Naive thymus-derived CD8-positive, alpha-beta T cell (primary cell): ENCODE measurements around the gene NUDT14. TPM values are rescaled to one million over a fixed set of nuclear protein-coding genes. Genes with fewer than 3 reads are reported as not detected.

Experiments
- ATAC-seq, 2 donors: fragments of 150-1000 bp; cut with Tn5 transposase in 1 of 2; sonication (Bioruptor Pico), chemical (Tn5 transposase) in 1 of 2; 1 replicate in 1 of 2; 2 replicates in 1 of 2; pipeline ENCODE4 v1.10.0; 2021; ENCODE audit warnings: mild to moderate bottlenecking in 2 of 2, moderate library complexity in 2 of 2
- POLR2A ChIA-PET: fragments of 350-600 bp; sonication (Branson Sonifier 250); formaldehyde crosslinking; loops from one replicate; lab custom pipeline; 2021; ENCODE audit warnings: antibody characterized with exemption; lab: Charles Lee
- DNase-seq, 10 donors: peaks; one replicate each; pipeline versions ENCODE4 v3.0.0 to v3.0.0-alpha.2; 2020 to 2022
- H3K27ac Mint-ChIP-seq, 10 donors: one replicate each; pipeline ENCODE4 v1.8.0; 2020 to 2022; ENCODE audit warnings: mild to moderate bottlenecking in 10 of 10, mixed read lengths in 10 of 10, moderate library complexity in 4 of 10, inconsistent platforms in 1 of 10
- H3K27me3 Mint-ChIP-seq, 5 donors: one replicate each; pipeline ENCODE4 v1.8.0; 2021 to 2022; ENCODE audit warnings: mixed read lengths in 5 of 5
- H3K36me3 Mint-ChIP-seq, 3 donors: one replicate each; pipeline ENCODE4 v1.8.0; 2020 to 2022; ENCODE audit warnings: mixed read lengths in 3 of 3, mild to moderate bottlenecking in 2 of 3, inconsistent platforms in 1 of 3
- H3K4me1 Mint-ChIP-seq, 4 donors: one replicate each; pipeline ENCODE4 v1.8.0; 2021 to 2022; ENCODE audit warnings: mixed read lengths in 4 of 4
- H3K4me3 Mint-ChIP-seq, 10 donors: one replicate each; pipeline ENCODE4 v1.8.0; 2020 to 2022; ENCODE audit warnings: mild to moderate bottlenecking in 10 of 10, mixed read lengths in 10 of 10, moderate library complexity in 6 of 10, inconsistent platforms in 1 of 10
- H3K9me3 Mint-ChIP-seq, 9 donors: one replicate each; pipeline ENCODE4 v1.8.0; 2020 to 2022; ENCODE audit warnings: mixed read lengths in 9 of 9, mild to moderate bottlenecking in 3 of 9, inconsistent platforms in 1 of 9, moderate library complexity in 1 of 9
- polyA plus RNA-seq, 3 donors: library from polyadenylated mRNA; unstranded; fragments of 300-500 nt; fragmentation: Illumina TruSeq; gene quantifications; one replicate each; pipeline ENCODE4 v1.2.3, GENCODE V29; 2021
- total RNA-seq, 8 experiments: library from RNA in 2 of 8; stranded (reverse) in 2 of 8; gene quantifications; one replicate each; pipeline ENCODE4 v1.2.3 and lab custom pipeline; 2021 to 2026

NUDT14 gene
- total and polyA plus RNA-seq, 5 experiments from 2014 or later = 9.5 to 18.8 (median 10.8) TPM

DNA sequence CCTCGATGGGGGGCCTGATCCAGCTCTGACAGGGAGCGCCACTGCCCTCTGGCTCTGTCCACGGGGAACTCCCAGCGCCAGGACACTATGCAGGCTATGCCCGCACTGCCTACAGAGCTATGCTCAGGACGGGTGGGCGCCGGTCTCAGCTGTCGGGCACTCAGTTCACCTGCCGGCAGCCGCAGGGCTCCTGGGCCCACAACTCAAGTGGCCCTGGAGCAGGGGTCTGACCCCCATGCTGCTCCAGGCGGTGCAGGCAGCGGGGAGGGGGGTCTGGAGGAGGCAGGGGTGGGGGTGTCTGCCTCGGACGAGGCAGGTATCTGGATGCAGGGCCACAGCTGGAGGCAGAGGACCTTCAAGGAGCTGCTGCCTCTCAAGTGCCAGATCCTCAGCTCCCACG, 28.5 kb upstream of the NUDT14 start:
- H3K4me1 Mint-ChIP-seq = peaks cover 0 to 7% (median under 1%) of the 10 kb centered on the region in 4 donors
- no peak overlapping the region for H3K27ac Mint-ChIP-seq
- no peaks in the 10 kb centered on the region for H3K9me3 Mint-ChIP-seq
- DNase-seq (no peak), ATAC-seq (no peak)
- peaks cover 0 to 16% (median 2%) of the 10 kb centered on the region in 3 donors for H3K36me3 Mint-ChIP-seq
- H3K27me3 Mint-ChIP-seq = no peaks in the 10 kb centered on the region
- H3K4me3 Mint-ChIP-seq = no peak overlapping the region
- POLR2A ChIA-PET = no interaction called here

DNA sequence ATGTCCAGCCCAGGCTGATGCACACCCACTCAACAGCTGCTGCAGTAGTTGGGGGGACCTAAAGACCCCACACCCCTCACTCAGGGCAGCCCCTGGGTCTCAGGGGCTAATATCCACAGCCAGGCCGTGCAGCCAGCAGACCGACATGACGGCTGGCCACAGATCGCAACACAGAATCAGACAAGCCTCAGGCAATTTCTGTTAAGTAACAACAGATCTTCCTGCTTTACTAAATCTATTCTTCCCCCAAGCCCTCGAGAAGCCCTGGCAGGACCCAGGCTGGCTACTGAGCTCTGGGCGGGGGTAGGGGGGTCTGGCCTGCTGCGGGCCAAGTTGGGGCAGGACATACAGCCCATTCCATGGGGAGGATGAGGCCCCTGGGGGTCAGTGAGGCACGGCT, 28.0 kb upstream of the NUDT14 start:
- peaks cover 0 to 16% (median 2%) of the 10 kb centered on the region in 3 donors for H3K36me3 Mint-ChIP-seq
- no peaks in the 10 kb centered on the region for H3K9me3 Mint-ChIP-seq
- no peak overlapping the region for H3K4me3 Mint-ChIP-seq
- DNase-seq (no peak), ATAC-seq (no peak)
- no peaks in the 10 kb centered on the region for H3K27me3 Mint-ChIP-seq
- H3K4me1 Mint-ChIP-seq = peaks cover 0 to 12% (median 2%) of the 10 kb centered on the region in 4 donors
- H3K27ac Mint-ChIP-seq = no peak overlapping the region
- POLR2A ChIA-PET = no interaction called here

DNA sequence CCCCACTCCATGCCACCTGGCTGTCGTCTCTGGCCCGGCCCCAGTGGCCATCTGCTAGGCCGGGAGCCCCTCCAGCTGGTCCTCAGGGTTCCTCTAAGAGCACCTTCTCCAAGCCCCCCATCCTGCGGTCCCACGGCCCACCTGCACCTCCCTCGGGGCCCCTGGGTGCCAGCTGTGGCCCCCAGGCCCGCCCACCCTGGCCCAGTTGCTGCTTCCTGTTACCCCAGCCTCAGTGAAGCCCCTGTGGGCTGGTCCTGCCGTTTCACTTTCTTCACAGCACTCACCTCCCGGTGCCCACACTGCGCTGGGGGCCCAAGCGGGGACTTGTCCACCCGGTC, 27.6 kb upstream of the NUDT14 start:
- Mint-ChIP-seq H3K36me3 (peaks cover 0 to 16% (median 2%) of the 10 kb centered on the region in 3 donors), H3K27me3 (no peaks in the 10 kb centered on the region), H3K4me3 (no peak overlapping the region), H3K27ac (no peak overlapping the region), H3K4me1 (peaks cover 0 to 12% (median 2%) of the 10 kb centered on the region in 4 donors), H3K9me3 (no peaks in the 10 kb centered on the region)
- POLR2A ChIA-PET = no interaction called here
- ATAC-seq (no peak), DNase-seq (no peak)

- DNase-seq = no peak
Measured at GRCh38 chr14:105207996-105208737, 27.1 kb upstream of the NUDT14 start.

DNA sequence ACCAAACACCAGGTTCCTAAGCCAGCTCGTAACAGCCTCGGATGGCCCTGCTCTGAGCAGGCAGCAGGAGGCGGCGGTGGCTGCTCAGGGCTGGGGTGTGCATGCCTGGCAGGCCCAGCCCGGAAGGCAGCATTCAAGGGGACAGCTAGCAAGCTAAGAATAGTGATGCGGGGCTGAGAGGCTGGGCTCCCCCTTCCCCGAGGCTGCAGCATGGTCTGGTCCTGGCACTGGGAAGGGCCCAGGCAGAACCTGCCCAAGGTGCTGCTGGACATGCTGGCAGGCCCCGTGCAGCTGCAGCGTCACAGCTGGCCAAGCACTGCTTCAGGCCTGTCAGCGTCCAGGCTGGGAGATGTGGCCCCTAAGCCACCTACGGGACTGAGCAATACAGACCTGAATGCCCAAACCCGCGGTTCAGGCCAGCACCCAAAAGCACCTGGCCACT, 26.4 kb upstream of the NUDT14 start:
- no peaks in the 10 kb centered on the region for H3K27me3 Mint-ChIP-seq
- DNase-seq (no peak), ATAC-seq (peak; percentile 33 to 46)
- H3K4me3 Mint-ChIP-seq = no peak overlapping the region
- POLR2A ChIA-PET = no interaction called here
- H3K9me3 Mint-ChIP-seq = no peaks in the 10 kb centered on the region
- H3K36me3 Mint-ChIP-seq = peaks cover 0 to 16% (median 2%) of the 10 kb centered on the region in 3 donors
- no peak overlapping the region for H3K27ac Mint-ChIP-seq
- H3K4me1 Mint-ChIP-seq = peaks cover 1 to 17% (median 6%) of the 10 kb centered on the region in 4 donors

More at GRCh38 chr14:105207996-105208737, 27.1 kb upstream of the NUDT14 start:
- Mint-ChIP-seq H3K9me3 (no peaks in the 10 kb centered on the region), H3K27me3 (no peaks in the 10 kb centered on the region), H3K4me3 (no peak overlapping the region), H3K36me3 (peaks cover 0 to 16% (median 2%) of the 10 kb centered on the region in 3 donors), H3K27ac (peak overlapping the region in 1 of 10 donors; percentile 56), H3K4me1 (peaks cover 0 to 12% (median 2%) of the 10 kb centered on the region in 4 donors)
- POLR2A ChIA-PET = no interaction called here
- no peak for ATAC-seq

GRCh38 chr14:105206873-105207272, 25.8 kb upstream of the NUDT14 start:
- no peak overlapping the region for H3K27ac Mint-ChIP-seq
- no peak overlapping the region for H3K4me3 Mint-ChIP-seq
- H3K36me3 Mint-ChIP-seq = peaks cover 0 to 12% (median 0%) of the 10 kb centered on the region in 3 donors
- ATAC-seq (no peak), DNase-seq (no peak)
- no peaks in the 10 kb centered on the region for H3K9me3 Mint-ChIP-seq
- no peaks in the 10 kb centered on the region for H3K27me3 Mint-ChIP-seq
- peaks cover 3 to 23% (median 11%) of the 10 kb centered on the region in 4 donors for H3K4me1 Mint-ChIP-seq
- POLR2A ChIA-PET = no interaction called here

GRCh38 chr14:105205673-105206208, 24.6 kb upstream of the NUDT14 start:
- Mint-ChIP-seq H3K27me3 (peaks cover 0 to 1% (median 0%) of the 10 kb centered on the region in 5 donors), H3K4me3 (no peak overlapping the region), H3K27ac (no peak overlapping the region), H3K4me1 (peaks cover 7 to 30% (median 16%) of the 10 kb centered on the region in 4 donors), H3K9me3 (no peaks in the 10 kb centered on the region), H3K36me3 (peaks cover 0 to 4% (median 0%) of the 10 kb centered on the region in 3 donors)
- ATAC-seq = no peak
- no peak for DNase-seq
- POLR2A ChIA-PET = no interaction called here

- Mint-ChIP-seq H3K9me3 (no peaks in the 10 kb centered on the region), H3K4me1 (peaks cover 9 to 30% (median 16%) of the 10 kb centered on the region in 4 donors), H3K27ac (peak overlapping the region in 2 of 10 donors; percentile 22 to 50), H3K4me3 (no peak overlapping the region), H3K27me3 (peaks cover 0 to 8% (median 0%) of the 10 kb centered on the region in 5 donors), H3K36me3 (peaks cover 0 to under 1% (median 0%) of the 10 kb centered on the region in 3 donors)
- DNase-seq (no peak), ATAC-seq (no peak)
- POLR2A ChIA-PET = interaction anchor here (1.2 kb wide), 1 partner anchor 10 kb away, joined by 4 read pairs; no protein-coding TSS in a partner anchor
Measured at GRCh38 chr14:105204931-105205672, 24.0 kb upstream of the NUDT14 start.

DNA sequence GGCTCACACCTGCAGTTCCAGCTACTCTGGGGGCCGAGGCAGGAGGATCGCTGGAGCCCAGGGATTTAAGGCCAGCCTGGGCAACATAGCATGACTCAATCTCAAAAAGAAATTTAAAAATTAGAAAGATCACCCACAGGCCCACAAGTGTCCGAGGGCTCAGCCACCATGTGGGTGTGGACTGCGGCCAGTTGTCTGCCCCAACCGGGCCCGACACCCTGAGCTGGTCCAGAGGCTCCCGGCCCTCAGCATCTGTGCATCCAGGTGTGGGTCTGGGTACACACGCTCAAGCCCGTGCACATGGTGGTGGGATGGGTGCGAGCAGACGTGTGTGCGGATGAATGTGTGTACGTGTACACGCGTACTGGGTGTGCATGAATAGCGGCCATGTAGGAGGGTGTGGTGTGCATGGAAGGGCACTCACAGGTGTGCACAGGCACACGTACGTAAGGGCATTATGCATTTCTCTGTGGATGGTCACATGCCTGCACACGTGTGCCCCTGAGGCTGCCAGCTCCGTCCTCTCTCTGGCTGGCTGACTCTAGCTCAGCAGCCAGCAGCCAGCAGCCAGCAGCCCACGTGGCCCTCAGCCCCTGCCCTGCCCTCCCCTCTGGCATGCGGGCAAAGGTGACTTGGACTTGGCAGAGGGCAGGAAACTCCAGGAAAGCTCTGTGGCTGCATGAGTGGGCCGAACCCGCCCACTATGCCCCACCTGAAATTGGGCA, 23.3 kb upstream of the NUDT14 start:
- Mint-ChIP-seq H3K36me3 (no peaks in the 10 kb centered on the region), H3K4me3 (no peak overlapping the region), H3K27ac (peak overlapping the region in 3 of 10 donors; percentile 49 to 51 (median 50)), H3K27me3 (peaks cover 0 to 15% (median 3%) of the 10 kb centered on the region in 5 donors), H3K9me3 (no peaks in the 10 kb centered on the region), H3K4me1 (peaks cover 11 to 33% (median 20%) of the 10 kb centered on the region in 4 donors)
- POLR2A ChIA-PET = interaction anchor here (1.2 kb wide), 1 partner anchor 9 kb away, joined by 4 read pairs; no protein-coding TSS in a partner anchor
- ATAC-seq (no peak), DNase-seq (no peak)

DNA sequence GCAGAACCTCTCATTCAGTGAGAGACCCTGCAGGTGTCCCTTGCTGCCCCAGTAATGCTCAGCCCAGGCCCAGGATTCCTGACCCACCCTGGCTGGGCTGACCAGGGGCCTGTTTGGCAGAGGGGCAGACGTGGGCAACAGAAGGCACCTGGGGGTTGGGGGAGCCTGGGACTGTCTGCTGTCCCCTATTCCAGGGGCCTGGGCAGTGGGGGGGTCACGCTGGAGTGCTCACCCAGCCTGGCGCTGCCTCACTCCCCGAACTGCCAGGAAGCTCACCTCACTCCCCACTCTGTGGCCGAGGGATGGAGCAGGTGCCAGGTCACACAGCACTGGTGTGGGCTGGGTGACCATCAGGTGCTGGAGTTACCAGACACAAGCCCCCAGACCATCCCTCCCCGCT, 22.6 kb upstream of the NUDT14 start:
- Mint-ChIP-seq H3K9me3 (no peaks in the 10 kb centered on the region), H3K36me3 (peaks cover 0 to 2% (median 0%) of the 10 kb centered on the region in 3 donors), H3K27me3 (peaks cover 0 to 19% (median 9%) of the 10 kb centered on the region in 5 donors), H3K4me3 (no peak overlapping the region), H3K27ac (no peak overlapping the region), H3K4me1 (peaks cover 11 to 35% (median 23%) of the 10 kb centered on the region in 4 donors)
- DNase-seq (no peak), ATAC-seq (no peak)
- POLR2A ChIA-PET = no interaction called here

- peak overlapping the region in 2 of 10 donors; percentile 19 to 36 for H3K4me3 Mint-ChIP-seq
- POLR2A ChIA-PET = interaction anchor here (2.2 kb wide), 1 partner anchor 98 kb away, joined by 6 read pairs; the partner anchor contains the start of gene BRF1
Measured at GRCh38 chr14:105203057-105203531, 22.0 kb upstream of the NUDT14 start.

More at GRCh38 chr14:105203057-105203531, 22.0 kb upstream of the NUDT14 start:
- peak; percentile 32 to 54 for ATAC-seq
- H3K27me3 Mint-ChIP-seq = peaks cover 0 to 24% (median 13%) of the 10 kb centered on the region in 5 donors
- peaks cover 0 to 2% (median 0%) of the 10 kb centered on the region in 3 donors for H3K36me3 Mint-ChIP-seq
- peak in 9 of 10 donors; percentile 33 to 75 (median 56) for DNase-seq
- H3K4me1 Mint-ChIP-seq = peaks cover 10 to 36% (median 26%) of the 10 kb centered on the region in 4 donors
- H3K9me3 Mint-ChIP-seq = no peaks in the 10 kb centered on the region
- no peak overlapping the region for H3K27ac Mint-ChIP-seq
